ENCODE measurements around the gene PPEF2.

PPEF2 gene

GRCh38 chr4:75822416-75822815 is 79.8 kb downstream of the PPEF2 start:
- no peak for DNase-seq

- no peak for DNase-seq
Observed at GRCh38 chr4:75821966-75822365, 80.3 kb downstream of the PPEF2 start.

GRCh38 chr4:75821216-75821615 is 81.0 kb downstream of the PPEF2 start:
- no peak for DNase-seq

- DNase-seq, result no peak
Observed at GRCh38 chr4:75820676-75821075, 81.6 kb downstream of the PPEF2 start.

- DNase-seq, result no peak
Observed at GRCh38 chr4:75820197-75820596, 82.1 kb downstream of the PPEF2 start.

- no peak for DNase-seq
Observed at GRCh38 chr4:75819121-75819520, 83.1 kb downstream of the PPEF2 start.

GRCh38 chr4:75817901-75818300 is 84.4 kb downstream of the PPEF2 start:
- no peak for DNase-seq

Measured in CD4-positive, alpha-beta T cell treated with Interleukin-17A for 1 hour (primary cell).